Measurements from ENCODE around the gene INTS14. TPM values are rescaled to one million over a fixed set of nuclear protein-coding genes. Genes with fewer than 3 reads are reported as not detected.
A peak's percentile ranks its signal among the peaks of the same experiment; 100 is the strongest.

Gene INTS14
- polyA plus RNA-seq, 3 donors: 50.8 to 57.6 (median 54.0) TPM

- no peak for DNase-seq (ENCODE audit: low read depth in 3 of 3, low spot score in 2 of 3)
These were observed 75.7 kb downstream of the INTS14 start for GRCh38 chr15:65535192-65535591.

- DNase-seq (ENCODE audit: low read depth in 3 of 3, low spot score in 2 of 3): no peak
These were observed 77.7 kb downstream of the INTS14 start for GRCh38 chr15:65533057-65533756.

GRCh38 chr15:65532738-65533051 lies 78.2 kb downstream of the INTS14 start:
- no peak for DNase-seq (ENCODE audit: low read depth in 3 of 3, low spot score in 2 of 3)

- DNase-seq (ENCODE audit: low read depth in 3 of 3, low spot score in 2 of 3): peak in 2 of 3 donors; percentile 73 to 74
These were observed 80.4 kb downstream of the INTS14 start, which contains the start of gene HACD3 for GRCh38 chr15:65530318-65531111. TSS of gene HACD3 (plus strand) at chr15:65530463. CDS start at chr15:65530632, 169 bp downstream.

- no peak for DNase-seq (ENCODE audit: low read depth in 3 of 3, low spot score in 2 of 3)
These were observed 81.1 kb downstream of the INTS14 start for GRCh38 chr15:65529762-65530317.

Other genes with a start within 250 kb of the INTS14 start
- 1 to 10 TPM; 6.1 to 7.1 (median 6.4) TPM for gene IGDCC3, start 233.1 kb downstream of the INTS14 start, polyA plus RNA-seq (ENCODE audit: insufficient read length in 3 of 3)
- gene IGDCC4, start 188.2 kb downstream of the INTS14 start, polyA plus RNA-seq (ENCODE audit: insufficient read length in 3 of 3): 10 to 100 TPM; 10.2 to 11.4 (median 10.6) TPM
- gene DPP8, start 93.4 kb downstream of the INTS14 start, polyA plus RNA-seq (ENCODE audit: insufficient read length in 3 of 3): 10 to 100 TPM; 25.5 to 27.8 (median 26.7) TPM
- 100 to 1,000 TPM; 183 to 199 (median 189) TPM for gene HACD3, start 80.7 kb downstream of the INTS14 start, polyA plus RNA-seq (ENCODE audit: insufficient read length in 3 of 3)
- 10 to 100 TPM; 20.5 to 23.1 (median 21.2) TPM for gene SLC24A1, start 10.8 kb upstream of the INTS14 start, polyA plus RNA-seq (ENCODE audit: insufficient read length in 3 of 3)
- gene DENND4A, start 181.2 kb upstream of the INTS14 start, polyA plus RNA-seq (ENCODE audit: insufficient read length in 3 of 3): 10 to 100 TPM; 17.1 to 19.6 (median 17.7) TPM

Data from right renal cortex interstitium (tissue), 3 donors.